Liver (tissue), 3 donors: ENCODE data around the gene SPRN.

Experiments used
- ATF3 ChIP-seq: IDR thresholded peaks from 2 replicates; pipeline ENCODE4 v1.6.1; 2016; ENCODE audit warnings: antibody characterized with exemption
- CTCF ChIP-seq: fragments of 150-350 bp; IDR thresholded peaks from 2 replicates; pipeline ENCODE4 v1.5.1; 2017; ENCODE audit warnings: improper control_type of control experiment, low read depth, low read length; ENCODE audit not compliant: missing input control
- EGR1 ChIP-seq, 2 donors: IDR thresholded peaks; 2 replicates each; pipeline ENCODE4 v1.6.1; 2016 to 2018; ENCODE audit warnings: antibody characterized with exemption in 2 of 2, low read depth in 2 of 2
- GABPA ChIP-seq, 2 donors: IDR thresholded peaks in 1 of 2; conservative IDR thresholded peaks in 1 of 2; 2 replicates each; pipeline ENCODE4 v1.6.1; 2016; ENCODE audit warnings: antibody characterized with exemption in 2 of 2, mild to moderate bottlenecking in 1 of 2, moderate library complexity in 1 of 2
- JUND ChIP-seq, 2 donors: IDR thresholded peaks; 2 replicates each; pipeline ENCODE4 v1.6.1; 2016; ENCODE audit warnings: antibody characterized with exemption in 2 of 2
- MAX ChIP-seq: IDR thresholded peaks from 2 replicates; pipeline ENCODE4 v1.6.1; 2016; ENCODE audit warnings: antibody characterized with exemption
- NR2F2 ChIP-seq: IDR thresholded peaks from 2 replicates; pipeline ENCODE4 v1.6.1; 2016; ENCODE audit warnings: antibody characterized with exemption
- RAD21 ChIP-seq, 2 donors: IDR thresholded peaks; 2 replicates each; pipeline ENCODE4 v1.6.1; 2016; ENCODE audit warnings: antibody characterized with exemption in 2 of 2, mild to moderate bottlenecking in 2 of 2
- REST ChIP-seq: IDR thresholded peaks from 2 replicates; pipeline ENCODE4 v1.6.1; 2016; ENCODE audit warnings: antibody characterized with exemption, mild to moderate bottlenecking
- RXRA ChIP-seq, 2 donors: IDR thresholded peaks; 2 replicates each; pipeline ENCODE4 v1.6.1; 2017 to 2018; ENCODE audit warnings: antibody characterized with exemption in 2 of 2, mild to moderate bottlenecking in 1 of 2
- TAF1 ChIP-seq: conservative IDR thresholded peaks from 2 replicates; pipeline ENCODE4 v1.6.1; 2016; ENCODE audit warnings: antibody characterized with exemption, mild to moderate bottlenecking
- YY1 ChIP-seq: IDR thresholded peaks from 2 replicates; pipeline ENCODE4 v1.6.1; 2016; ENCODE audit warnings: antibody characterized with exemption, mild to moderate bottlenecking
- ZBTB33 ChIP-seq: IDR thresholded peaks from 2 replicates; pipeline ENCODE4 v1.6.1; 2016; ENCODE audit warnings: antibody characterized with exemption
- donor health status: healthy.
- donor health status: healthy.

GRCh38 chr10:133372507-133372906 is 51.9 kb downstream of the SPRN start:
- TF ChIP-seq CTCF (no peak), TAF1 (no peak), YY1 (no peak), RAD21 (IDR thresholded peaks at IDR 0.05) (no peak), ZBTB33 (no peak), EGR1 (IDR thresholded peaks at IDR 0.05; ENCODE audit: low read depth in 2 of 2) (no peak), MAX (no peak), REST (no peak), JUND (IDR thresholded peaks at IDR 0.05) (no peak), NR2F2 (no peak), GABPA (IDR thresholded peaks at IDR 0.05 in 1 of 2, conservative IDR thresholded peaks at IDR 0.05 in 1 of 2) (no peak), ATF3 (no peak), RXRA (IDR thresholded peaks at IDR 0.05) (no peak)
